Activated naive CD8-positive, alpha-beta T cell treated with anti-CD3 and anti-CD28 coated beads, Interleukin-2, amount 50 U/mL, for 24 hours (primary cell): Measurements from ENCODE around the gene LMBR1.
A peak's percentile ranks its signal among the peaks of the same experiment; 100 is the strongest.
"Not testable (repeated sequence)": the region's sequence is repeated elsewhere in the genome, so short reads cannot be mapped to it uniquely, and the experiment has no call there.

ENCODE experiments used
- ATAC-seq: fragments of 150-1000 bp; cut with Tn5 transposase; one replicate; pipeline ENCODE4 v1.10.0; 2021
- DNase-seq: peaks from one replicate; pipeline ENCODE4 v3.0.0; 2021
- H3K27ac Mint-ChIP-seq: one replicate; pipeline ENCODE4 v1.8.0; 2021; ENCODE audit warnings: mild to moderate bottlenecking, mixed read lengths
- H3K27me3 Mint-ChIP-seq: one replicate; pipeline ENCODE4 v1.8.0; 2021; ENCODE audit warnings: mixed read lengths
- H3K36me3 Mint-ChIP-seq: one replicate; pipeline ENCODE4 v1.8.0; 2021; ENCODE audit warnings: low read depth, mixed read lengths
- H3K4me1 Mint-ChIP-seq: one replicate; pipeline ENCODE4 v1.8.0; 2021; ENCODE audit warnings: mixed read lengths
- H3K4me3 Mint-ChIP-seq: one replicate; pipeline ENCODE4 v1.8.0; 2021; ENCODE audit warnings: mild to moderate bottlenecking, moderate library complexity, mixed read lengths
- H3K9me3 Mint-ChIP-seq: one replicate; pipeline ENCODE4 v1.8.0; 2021; ENCODE audit warnings: mixed read lengths

The LMBR1 gene

DNA sequence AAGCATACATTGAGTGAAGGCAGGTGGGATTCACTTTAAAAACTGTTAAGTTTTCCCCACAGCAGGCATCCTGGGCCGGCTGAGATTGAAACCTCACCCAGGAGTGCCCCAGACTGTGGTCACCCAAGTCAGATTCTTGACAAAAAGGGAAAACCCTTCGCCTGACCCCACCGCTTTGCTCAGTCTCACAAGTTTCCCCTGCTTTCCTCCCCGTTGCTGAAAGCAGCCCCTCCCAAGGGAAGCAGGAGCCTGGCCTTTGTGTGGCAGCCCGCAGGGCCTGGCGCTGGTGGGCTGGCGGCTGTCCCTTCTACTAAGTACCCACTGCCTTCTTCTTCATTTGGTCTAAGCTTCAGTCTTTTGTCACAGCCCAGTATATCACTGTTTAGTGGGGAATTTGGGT is 236.4 kb downstream of the LMBR1 start:
- peaks cover 11% of the 10 kb centered on the region for H3K27me3 Mint-ChIP-seq
- ATAC-seq (no peak), DNase-seq (no peak)
- H3K27ac Mint-ChIP-seq: no peak overlapping the region
- peaks cover 6% of the 10 kb centered on the region for H3K4me1 Mint-ChIP-seq
- no peaks in the 10 kb centered on the region for H3K9me3 Mint-ChIP-seq
- H3K4me3 Mint-ChIP-seq: no peak overlapping the region
- H3K36me3 Mint-ChIP-seq: no peaks in the 10 kb centered on the region

- no peaks in the 10 kb centered on the region for H3K9me3 Mint-ChIP-seq
- H3K36me3 Mint-ChIP-seq: no peaks in the 10 kb centered on the region
- peaks cover 14% of the 10 kb centered on the region for H3K27me3 Mint-ChIP-seq
- ATAC-seq (no peak), DNase-seq (no peak)
- H3K27ac Mint-ChIP-seq: no peak overlapping the region
- H3K4me3 Mint-ChIP-seq: no peak overlapping the region
- H3K4me1 Mint-ChIP-seq: peaks cover 6% of the 10 kb centered on the region
These were observed 237.0 kb downstream of the LMBR1 start for GRCh38 chr7:156655983-156656382.

DNA sequence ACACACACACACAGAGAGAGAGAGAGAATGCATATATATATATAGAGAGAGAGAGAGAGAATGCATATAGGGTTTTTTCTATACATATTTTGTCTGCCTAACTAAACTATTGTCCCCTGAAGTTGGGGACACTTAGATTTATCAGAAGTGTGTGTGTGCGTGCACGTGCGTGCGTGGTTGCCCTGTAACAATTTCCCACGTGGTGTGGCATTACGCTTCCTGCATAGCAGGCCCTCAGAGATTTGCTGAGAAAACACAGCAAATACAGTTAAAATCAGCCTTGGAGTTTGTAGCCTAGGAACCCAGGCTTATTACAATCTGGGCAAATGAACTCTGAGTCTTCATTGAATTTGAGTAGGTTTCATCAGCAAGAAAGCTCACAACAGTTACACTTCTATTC is 237.7 kb downstream of the LMBR1 start:
- Mint-ChIP-seq H3K9me3 (no peaks in the 10 kb centered on the region), H3K36me3 (no peaks in the 10 kb centered on the region), H3K4me1 (peaks cover 6% of the 10 kb centered on the region), H3K4me3 (no peak overlapping the region), H3K27ac (no peak overlapping the region), H3K27me3 (peaks cover 19% of the 10 kb centered on the region)
- DNase-seq (no peak), ATAC-seq (no peak)

- no peaks in the 10 kb centered on the region for H3K36me3 Mint-ChIP-seq
- H3K9me3 Mint-ChIP-seq: no peaks in the 10 kb centered on the region
- peaks cover 6% of the 10 kb centered on the region for H3K4me1 Mint-ChIP-seq
- peaks cover 23% of the 10 kb centered on the region for H3K27me3 Mint-ChIP-seq
- H3K4me3 Mint-ChIP-seq: no peak overlapping the region
- H3K27ac Mint-ChIP-seq: no peak overlapping the region
- DNase-seq (no peak), ATAC-seq (no peak)
These were observed 238.3 kb downstream of the LMBR1 start for GRCh38 chr7:156654511-156655234.

DNA sequence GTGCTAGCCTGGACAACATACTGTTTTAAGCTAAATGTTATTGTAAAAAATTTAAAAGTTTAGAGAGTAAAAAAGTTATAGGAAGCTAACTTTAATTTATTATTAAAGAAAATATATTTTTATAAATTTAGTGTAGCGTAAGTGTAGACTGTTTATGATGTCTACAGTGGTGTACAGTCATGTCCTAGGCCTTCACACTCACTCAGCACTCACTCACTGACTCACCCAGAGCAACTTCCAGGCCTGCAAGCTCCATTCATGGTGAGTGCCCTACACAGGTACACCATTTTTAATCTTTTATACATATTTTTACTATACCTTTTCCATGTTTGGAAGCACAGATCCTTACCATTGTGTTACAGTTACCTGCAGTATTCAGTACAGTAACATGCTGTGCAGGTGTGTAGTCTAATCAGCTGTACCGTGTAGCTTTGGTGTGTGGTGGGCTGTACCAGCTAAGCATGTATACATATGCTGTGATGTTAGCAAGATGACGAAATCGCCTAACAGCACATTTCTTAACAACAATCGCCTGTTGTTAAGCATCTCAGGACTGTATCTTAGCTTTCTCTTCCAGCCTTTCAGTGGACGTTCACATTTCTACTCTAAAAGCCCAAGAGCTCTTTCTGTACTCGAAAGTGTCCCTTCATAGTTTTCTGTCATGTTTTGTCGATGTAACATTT is 240.0 kb downstream of the LMBR1 start:
- Mint-ChIP-seq H3K9me3 (peaks cover under 1% of the 10 kb centered on the region), H3K36me3 (no peaks in the 10 kb centered on the region), H3K4me1 (peaks cover 6% of the 10 kb centered on the region), H3K27ac (no peak overlapping the region), H3K27me3 (peaks cover 40% of the 10 kb centered on the region), H3K4me3 (no peak overlapping the region)
- no peak for DNase-seq
- no peak for ATAC-seq

DNA sequence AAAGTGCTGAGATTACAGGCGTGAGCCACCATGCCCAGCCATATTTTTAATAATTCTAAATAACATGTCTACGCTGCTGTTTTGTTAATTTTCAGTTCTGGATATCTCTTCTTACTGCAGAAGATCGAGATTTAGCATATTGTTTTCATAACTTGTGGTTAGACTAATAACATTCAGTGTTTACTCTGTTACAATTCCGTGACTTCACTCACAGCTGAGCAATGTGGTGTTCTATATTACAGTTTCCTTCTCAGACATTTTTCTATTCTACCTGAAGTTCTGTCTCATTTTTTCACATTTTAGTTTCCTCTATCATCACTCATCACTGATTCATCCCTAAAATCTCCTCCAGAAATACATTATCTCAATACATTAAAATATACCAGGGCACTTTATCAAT is 241.5 kb downstream of the LMBR1 start:
- ATAC-seq: no peak
- DNase-seq: no peak
- no peak overlapping the region for H3K4me3 Mint-ChIP-seq
- H3K27me3 Mint-ChIP-seq: peaks cover 50% of the 10 kb centered on the region
- H3K9me3 Mint-ChIP-seq: peaks cover 8% of the 10 kb centered on the region
- H3K4me1 Mint-ChIP-seq: peaks cover 6% of the 10 kb centered on the region
- H3K27ac Mint-ChIP-seq: no peak overlapping the region
- H3K36me3 Mint-ChIP-seq: no peaks in the 10 kb centered on the region

GRCh38 chr7:156650042-156650441 is 242.9 kb downstream of the LMBR1 start:
- H3K4me1 Mint-ChIP-seq: peaks cover under 1% of the 10 kb centered on the region
- no peak overlapping the region for H3K27ac Mint-ChIP-seq
- H3K9me3 Mint-ChIP-seq: peaks cover 8% of the 10 kb centered on the region
- ATAC-seq (peak; percentile 36), DNase-seq (no peak)
- no peak overlapping the region for H3K4me3 Mint-ChIP-seq
- no peaks in the 10 kb centered on the region for H3K36me3 Mint-ChIP-seq
- peaks cover 58% of the 10 kb centered on the region for H3K27me3 Mint-ChIP-seq

GRCh38 chr7:156647330-156647729 is 245.7 kb downstream of the LMBR1 start:
- DNase-seq, H3K4me3 Mint-ChIP-seq, H3K9me3 Mint-ChIP-seq, ATAC-seq, H3K36me3 Mint-ChIP-seq, H3K27ac Mint-ChIP-seq, H3K4me1 Mint-ChIP-seq: not testable (repeated sequence)
- peaks cover 70% of the 10 kb centered on the region for H3K27me3 Mint-ChIP-seq

GRCh38 chr7:156642306-156643045 is 250.5 kb downstream of the LMBR1 start:
- H3K27ac Mint-ChIP-seq: no peak overlapping the region
- peaks cover 14% of the 10 kb centered on the region for H3K4me1 Mint-ChIP-seq
- ATAC-seq: no peak
- DNase-seq: no peak
- peaks cover 46% of the 10 kb centered on the region for H3K27me3 Mint-ChIP-seq
- H3K36me3 Mint-ChIP-seq: peaks cover 8% of the 10 kb centered on the region
- H3K4me3 Mint-ChIP-seq: no peak overlapping the region
- peaks cover 11% of the 10 kb centered on the region for H3K9me3 Mint-ChIP-seq

DNA sequence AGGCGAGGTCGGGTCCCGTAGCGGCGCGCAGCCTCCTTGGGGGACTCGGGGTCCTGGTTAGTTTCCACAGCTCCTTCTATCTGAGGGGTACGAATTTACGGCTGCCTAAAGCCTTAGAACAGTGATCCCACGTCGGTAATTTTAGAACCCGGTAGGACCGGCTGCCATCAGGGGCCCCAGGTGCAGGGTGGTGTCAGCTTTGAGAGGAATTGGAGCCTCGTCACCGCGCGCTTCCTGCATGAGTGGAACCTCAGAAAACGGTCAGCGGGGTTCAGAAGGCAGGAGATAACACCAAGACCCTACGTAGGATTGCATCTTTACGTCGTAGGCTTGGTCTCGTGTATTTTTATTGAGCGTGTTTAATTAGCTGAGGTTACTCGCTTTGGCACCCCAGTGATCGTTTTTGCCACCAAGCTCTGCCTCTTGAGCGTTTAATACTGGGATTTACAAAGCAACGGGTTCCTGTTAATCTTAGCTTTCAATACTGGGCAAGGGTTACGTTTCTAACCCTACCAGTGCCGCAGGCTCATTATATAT is 252.0 kb downstream of the LMBR1 start:
- Mint-ChIP-seq H3K4me1 (peaks cover 14% of the 10 kb centered on the region), H3K4me3 (peak overlapping the region; percentile 85), H3K27me3 (peaks cover 38% of the 10 kb centered on the region), H3K27ac (peak overlapping the region; percentile 85), H3K36me3 (peaks cover 8% of the 10 kb centered on the region), H3K9me3 (peaks cover 14% of the 10 kb centered on the region)
- DNase-seq (peak; percentile 49), ATAC-seq (peak; percentile 61)

- H3K27ac Mint-ChIP-seq: peak within 1 kb of the TSS; percentile 85
- peaks cover 14% of the 10 kb centered on the region for H3K4me1 Mint-ChIP-seq
- peaks cover 14% of the 10 kb centered on the region for H3K9me3 Mint-ChIP-seq
- H3K36me3 Mint-ChIP-seq: peaks cover 8% of the 10 kb centered on the region
- peak; percentile 100 for DNase-seq
- H3K27me3 Mint-ChIP-seq: peaks cover 34% of the 10 kb centered on the region
- H3K4me3 Mint-ChIP-seq: peak within 1 kb of the TSS; percentile 85
- ATAC-seq: peak; percentile 80
These were observed 252.6 kb downstream of the LMBR1 start, which contains the start of gene RNF32 for GRCh38 chr7:156640257-156640948. TSS of gene RNF32 (plus strand) at chr7:156640774. CDS start at chr7:156643878, 3,104 bp downstream.

GRCh38 chr7:156639426-156640256 is 253.3 kb downstream of the LMBR1 start:
- DNase-seq: no peak
- peak; percentile 12 for ATAC-seq
- Mint-ChIP-seq H3K36me3 (peaks cover 8% of the 10 kb centered on the region), H3K4me3 (peak overlapping the region; percentile 75), H3K27ac (peak overlapping the region; percentile 83), H3K9me3 (peaks cover 14% of the 10 kb centered on the region), H3K27me3 (peaks cover 27% of the 10 kb centered on the region), H3K4me1 (peaks cover 14% of the 10 kb centered on the region)

DNA sequence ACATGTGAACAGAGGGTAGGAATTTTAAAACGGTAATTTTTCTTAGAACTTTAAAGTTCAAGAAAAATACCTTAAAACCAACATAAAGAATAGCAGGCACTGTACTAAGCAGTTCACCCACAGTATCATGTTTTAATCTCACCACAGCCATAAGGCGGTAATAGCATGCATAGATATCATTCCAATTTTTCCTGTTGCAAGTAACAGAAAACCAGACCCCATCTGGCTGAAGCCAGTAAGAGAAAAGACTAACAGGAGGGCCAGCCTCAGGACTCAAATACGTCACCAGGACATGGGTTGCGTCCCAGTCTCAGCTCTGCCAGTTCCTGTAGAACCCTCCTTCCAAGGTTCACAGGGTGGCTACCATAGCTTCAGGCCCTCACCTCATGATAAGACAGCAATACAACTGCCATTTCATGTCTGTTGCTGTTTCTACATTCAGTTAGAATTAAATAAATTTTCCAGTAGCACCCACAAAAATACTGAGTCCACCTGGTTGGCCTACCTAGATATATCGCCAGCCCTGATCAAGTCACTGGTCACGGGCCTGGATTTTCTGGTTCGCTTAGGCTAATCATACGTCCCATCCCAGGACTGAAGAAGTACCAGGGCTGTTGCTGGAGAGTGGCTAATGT is 254.4 kb downstream of the LMBR1 start:
- Mint-ChIP-seq H3K9me3 (peaks cover 14% of the 10 kb centered on the region), H3K4me1 (peaks cover 14% of the 10 kb centered on the region), H3K36me3 (peaks cover 8% of the 10 kb centered on the region), H3K27ac (no peak overlapping the region), H3K4me3 (peak overlapping the region; percentile 75), H3K27me3 (peaks cover 21% of the 10 kb centered on the region)
- DNase-seq: no peak
- ATAC-seq: no peak
